Effector memory CD8-positive, alpha-beta T cell (primary cell): Measurements from ENCODE around the gene WEE2.

Experiments
- ATAC-seq: fragments of 150-1000 bp; cut with Tn5 transposase; replicated peaks from 2 replicates; pipeline ENCODE4 v1.10.0; 2021; ENCODE audit warnings: mild to moderate bottlenecking, moderate library complexity
- DNase-seq, 3 experiments: peaks; one replicate each; pipeline ENCODE4 v3.0.0; 2021
- H3K27ac Mint-ChIP-seq, 2 donors: one replicate each; pipeline ENCODE4 v1.8.0; 2022; ENCODE audit warnings: mild to moderate bottlenecking in 2 of 2, mixed read lengths in 2 of 2, moderate library complexity in 2 of 2
- H3K27me3 Mint-ChIP-seq, 2 donors: one replicate each; pipeline ENCODE4 v1.8.0; 2022; ENCODE audit warnings: mixed read lengths in 2 of 2
- H3K36me3 Mint-ChIP-seq: one replicate; pipeline ENCODE4 v1.8.0; 2022; ENCODE audit warnings: mild to moderate bottlenecking, moderate library complexity, mixed read lengths; ENCODE audit not compliant: insufficient read depth
- H3K4me1 Mint-ChIP-seq, 2 donors: one replicate each; pipeline ENCODE4 v1.8.0; 2022; ENCODE audit warnings: low read depth in 2 of 2, mixed read lengths in 2 of 2
- H3K4me3 Mint-ChIP-seq, 2 donors: one replicate each; pipeline ENCODE4 v1.8.0; 2022; ENCODE audit warnings: mild to moderate bottlenecking in 2 of 2, mixed read lengths in 2 of 2, moderate library complexity in 2 of 2
- H3K9me3 Mint-ChIP-seq, 2 donors: one replicate each; pipeline ENCODE4 v1.8.0; 2022; ENCODE audit warnings: mixed read lengths in 2 of 2
- total RNA-seq, 9 experiments: gene quantifications; one replicate each; lab custom pipeline; 2026; lab: John Stamatoyannopoulos, UW

The WEE2 gene
- total RNA-seq = 0 to 0.75 (median 0.06) reads per million in 9 experiments

DNA sequence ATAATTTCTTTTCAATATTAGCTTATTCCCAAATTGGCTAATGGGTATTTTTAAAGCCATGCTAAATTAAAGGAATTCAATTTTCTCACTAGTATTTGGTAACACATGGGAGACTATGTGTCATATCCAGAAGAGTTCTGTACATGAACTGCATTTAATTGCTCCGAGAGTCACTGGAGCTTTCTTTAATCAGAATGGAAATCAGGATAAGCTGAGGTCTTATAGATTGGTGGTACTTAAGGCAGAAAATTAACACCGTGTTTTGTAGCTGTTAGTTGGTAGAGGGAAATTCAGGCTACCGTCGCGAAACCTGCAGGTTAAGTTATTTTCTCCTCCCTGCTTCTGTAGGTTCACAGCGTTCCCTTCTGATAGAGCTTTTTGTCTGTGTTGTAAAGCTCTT, at the start of gene WEE2:
WEE2 (plus strand) TSS at position 3 of the 400 bp plus-strand sequence. CDS start 406 bp downstream, outside the sequence.
- no peak within 1 kb of the TSS for H3K4me3 Mint-ChIP-seq

DNA sequence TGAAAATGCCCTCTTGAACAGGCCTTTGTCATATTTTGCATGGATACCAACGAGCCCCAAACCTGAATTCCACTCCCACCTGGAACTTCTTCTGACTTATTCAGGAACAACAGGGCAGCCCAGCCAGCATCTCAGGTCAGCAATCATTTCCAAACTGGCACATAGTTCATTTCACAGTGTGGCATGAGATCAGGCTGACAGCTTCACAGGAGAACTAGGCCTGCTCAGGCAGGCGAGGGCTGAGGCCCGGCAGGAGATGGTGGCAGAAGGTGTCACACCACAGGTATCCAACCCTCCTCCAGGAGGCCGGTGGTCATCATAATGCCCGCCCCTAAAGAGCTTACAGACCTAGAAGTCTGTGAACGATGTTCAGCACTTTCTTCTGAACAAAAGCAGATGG, 48.7 kb upstream of the WEE2 start:
- ATAC-seq = no peak
- H3K27me3 Mint-ChIP-seq = no peaks in the 10 kb centered on the region
- H3K27ac Mint-ChIP-seq = peak overlapping the region; percentile 77 to 80
- H3K36me3 Mint-ChIP-seq = peaks cover 38% of the 10 kb centered on the region
- H3K4me3 Mint-ChIP-seq = no peak overlapping the region
- no peak for DNase-seq
- H3K4me1 Mint-ChIP-seq = peaks cover 5 to 11% of the 10 kb centered on the region in 2 donors
- no peaks in the 10 kb centered on the region for H3K9me3 Mint-ChIP-seq

More for the DNA sequence above, at the start of gene WEE2:
- ATAC-seq (no peak), DNase-seq (no peak)
- Mint-ChIP-seq H3K4me1 (peaks cover 3 to 4% of the 10 kb centered on the region in 2 donors), H3K27me3 (no peaks in the 10 kb centered on the region), H3K9me3 (no peaks in the 10 kb centered on the region), H3K27ac (no peak within 1 kb of the TSS), H3K36me3 (no peaks in the 10 kb centered on the region)

DNA sequence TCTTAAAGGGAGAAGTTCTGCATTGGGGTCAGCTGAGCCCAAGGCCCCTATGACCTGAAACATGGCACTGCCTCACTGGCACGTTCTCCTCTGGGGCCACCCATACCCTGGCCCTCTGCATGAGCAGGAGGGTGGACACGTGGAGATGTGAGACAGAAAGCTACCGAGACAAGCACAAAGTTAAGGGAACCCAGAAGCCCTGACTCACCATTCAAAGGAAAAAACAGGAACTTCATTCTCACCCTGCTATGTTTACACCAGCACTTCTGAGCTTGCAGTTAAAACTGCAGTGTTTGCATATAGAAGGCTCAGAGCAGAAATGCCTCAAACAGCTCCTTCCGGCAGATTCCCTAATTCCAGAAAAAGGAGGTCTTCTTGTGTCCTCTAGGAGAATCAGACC, 47.9 kb upstream of the WEE2 start:
- Mint-ChIP-seq H3K9me3 (no peaks in the 10 kb centered on the region), H3K4me3 (no peak overlapping the region), H3K27ac (peak overlapping the region; percentile 77 to 80), H3K36me3 (peaks cover 35% of the 10 kb centered on the region), H3K27me3 (no peaks in the 10 kb centered on the region), H3K4me1 (peaks cover 0 to 10% of the 10 kb centered on the region in 2 donors)
- ATAC-seq (no peak), DNase-seq (no peak)

DNA sequence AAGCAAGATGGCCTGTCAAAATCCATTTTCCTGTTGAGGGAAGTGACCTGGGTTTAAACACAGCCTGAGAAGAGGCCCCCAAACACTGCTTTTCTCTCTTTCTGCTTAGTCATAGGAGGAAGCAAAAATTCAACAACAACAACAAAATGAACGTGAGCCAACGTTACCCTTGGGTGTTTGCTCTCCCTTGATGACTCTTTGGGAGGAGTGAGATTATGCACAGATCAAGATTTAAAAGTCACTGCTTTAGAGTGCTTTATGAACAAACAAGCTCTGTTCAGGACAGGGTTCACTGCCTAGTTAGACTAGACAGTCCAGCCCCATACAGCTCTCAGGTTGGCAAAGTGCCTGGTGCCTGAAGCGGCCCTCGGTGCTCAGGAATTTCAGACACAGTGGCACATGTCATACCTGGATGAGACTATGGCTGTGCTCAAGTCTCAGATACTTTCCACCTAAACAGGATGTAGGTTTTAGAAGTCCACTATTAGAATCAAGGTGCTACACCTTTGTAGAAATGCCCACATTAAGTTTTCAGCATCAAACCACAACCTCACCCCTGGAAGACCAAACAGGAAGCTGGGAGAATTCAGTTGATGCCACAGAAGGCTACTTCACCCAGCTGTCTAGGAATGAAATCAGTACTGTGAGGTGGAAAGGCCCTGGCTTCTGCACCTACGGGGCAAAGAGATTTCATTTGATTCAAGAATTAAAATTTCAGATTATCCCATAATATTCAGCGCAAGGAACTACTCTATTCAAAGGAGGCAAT, 44.9 kb upstream of the WEE2 start:
- no peak overlapping the region for H3K4me3 Mint-ChIP-seq
- no peak for DNase-seq
- H3K27ac Mint-ChIP-seq = peak overlapping the region; percentile 69 to 80
- H3K4me1 Mint-ChIP-seq = peaks cover 3 to 10% of the 10 kb centered on the region in 2 donors
- no peak for ATAC-seq
- peaks cover 33% of the 10 kb centered on the region for H3K36me3 Mint-ChIP-seq
- H3K9me3 Mint-ChIP-seq = no peaks in the 10 kb centered on the region
- H3K27me3 Mint-ChIP-seq = no peaks in the 10 kb centered on the region

DNA sequence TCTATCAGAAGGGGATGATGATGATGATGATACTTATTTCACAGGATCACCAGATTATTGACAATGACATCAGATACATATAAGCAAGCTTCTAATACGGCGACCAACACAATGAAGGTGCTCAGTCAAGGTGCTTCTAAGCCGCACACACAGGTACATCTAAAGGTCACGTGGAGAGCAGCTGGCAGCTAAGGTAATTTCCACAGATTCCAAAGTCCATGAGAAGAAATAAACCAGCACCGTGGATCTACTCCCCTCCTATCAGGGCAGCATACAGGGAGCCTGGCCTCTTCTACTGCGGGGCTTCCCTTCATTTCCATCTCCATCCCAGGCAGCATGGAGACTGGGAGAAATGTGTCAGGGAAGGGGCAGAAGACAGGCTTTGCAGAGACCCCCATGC, 43.7 kb upstream of the WEE2 start:
- H3K27me3 Mint-ChIP-seq = no peaks in the 10 kb centered on the region
- H3K4me1 Mint-ChIP-seq = peaks cover 7 to 10% of the 10 kb centered on the region in 2 donors
- H3K4me3 Mint-ChIP-seq = no peak overlapping the region
- no peak for ATAC-seq
- no peak for DNase-seq
- H3K36me3 Mint-ChIP-seq = peaks cover 35% of the 10 kb centered on the region
- H3K27ac Mint-ChIP-seq = peak overlapping the region; percentile 69 to 80
- no peaks in the 10 kb centered on the region for H3K9me3 Mint-ChIP-seq

DNA sequence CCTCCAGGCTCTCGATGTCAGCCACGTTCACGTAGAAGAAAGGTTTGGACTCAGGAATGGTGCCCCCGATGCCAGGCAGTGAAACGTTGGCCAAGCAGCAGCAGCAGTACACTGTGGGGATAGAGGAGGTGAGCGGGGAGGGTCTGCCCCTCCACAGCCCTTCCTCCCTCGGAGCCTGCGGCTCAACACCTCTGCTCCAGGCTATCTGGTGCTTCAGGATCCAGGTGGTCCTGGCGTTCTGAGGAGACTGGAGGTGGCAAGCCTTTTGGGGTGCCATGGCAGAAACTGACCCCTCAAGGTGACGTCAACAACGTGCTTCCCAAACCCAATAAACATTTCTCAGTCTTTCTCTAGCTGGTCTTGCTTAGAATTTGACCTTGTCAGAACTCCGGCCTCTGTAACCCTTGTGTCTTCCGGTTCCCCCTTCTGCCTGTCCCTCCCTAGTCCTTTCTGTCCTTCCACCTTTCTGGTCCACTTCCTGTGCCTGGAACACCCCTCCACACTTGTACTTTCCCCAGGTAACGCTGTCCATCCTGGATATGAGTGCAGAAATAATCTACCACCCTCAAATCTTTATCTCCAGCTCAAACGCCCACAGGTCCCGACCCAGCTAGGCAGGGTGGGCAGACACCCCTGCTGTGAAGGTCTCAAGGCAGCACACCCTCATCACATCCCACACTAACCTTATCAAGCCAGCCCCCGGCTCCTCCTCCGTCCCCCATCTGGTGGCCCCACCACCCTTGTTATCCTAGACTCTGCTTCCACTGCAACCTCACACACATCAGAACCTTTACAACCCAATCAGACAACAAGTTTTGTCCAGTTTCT, 42.7 kb upstream of the WEE2 start:
- ATAC-seq = no peak
- H3K36me3 Mint-ChIP-seq = peaks cover 29% of the 10 kb centered on the region
- H3K9me3 Mint-ChIP-seq = no peaks in the 10 kb centered on the region
- peaks cover 5 to 7% of the 10 kb centered on the region in 2 donors for H3K4me1 Mint-ChIP-seq
- no peak for DNase-seq
- H3K27me3 Mint-ChIP-seq = no peaks in the 10 kb centered on the region
- no peak overlapping the region for H3K4me3 Mint-ChIP-seq
- H3K27ac Mint-ChIP-seq = peak overlapping the region; percentile 46 to 53

DNA sequence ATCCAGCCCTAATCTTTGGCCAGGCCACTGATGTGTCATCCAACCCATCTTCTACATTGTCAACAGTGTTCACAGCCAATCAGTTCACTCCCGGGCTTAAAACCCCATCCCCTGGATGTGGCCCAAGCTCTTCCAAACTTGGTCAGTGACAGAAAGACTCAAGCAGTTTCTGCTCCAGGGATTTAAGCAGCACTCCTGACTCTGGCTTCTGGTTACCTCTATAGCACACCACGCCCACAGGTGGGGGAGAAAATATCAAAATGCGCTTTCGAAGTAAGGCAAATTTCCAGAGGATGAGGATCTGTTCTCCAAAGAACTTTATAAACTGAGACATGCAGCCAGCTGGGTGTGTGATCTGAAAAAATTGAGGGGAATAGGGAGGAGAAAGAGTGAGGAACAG, 42.1 kb upstream of the WEE2 start:
- no peak for ATAC-seq
- Mint-ChIP-seq H3K27ac (peak overlapping the region; percentile 46 to 53), H3K9me3 (no peaks in the 10 kb centered on the region), H3K4me1 (peaks cover 5 to 7% of the 10 kb centered on the region in 2 donors), H3K36me3 (peaks cover 32% of the 10 kb centered on the region), H3K27me3 (no peaks in the 10 kb centered on the region), H3K4me3 (no peak overlapping the region)
- DNase-seq = no peak

DNA sequence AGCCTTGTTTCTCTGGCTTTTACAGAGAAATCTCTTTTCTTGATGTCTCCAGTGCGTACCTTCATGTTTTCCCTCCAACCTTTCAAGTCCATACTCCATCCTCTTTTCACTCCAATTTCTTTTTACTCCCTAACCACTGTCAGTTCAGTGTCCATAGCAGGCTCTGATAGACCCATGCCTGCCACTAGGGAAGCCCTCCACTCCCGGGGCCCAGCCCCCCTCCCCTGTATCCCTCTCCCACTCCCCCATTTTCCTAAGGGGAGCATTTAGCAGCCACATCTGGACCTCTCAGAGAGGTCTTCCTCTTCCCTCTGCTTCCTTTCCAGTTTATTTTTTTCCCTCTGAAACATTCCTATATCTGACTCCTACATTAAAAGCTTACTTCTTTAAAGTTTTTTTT, 39.3 kb upstream of the WEE2 start:
- peaks cover 0 to 7% of the 10 kb centered on the region in 2 donors for H3K4me1 Mint-ChIP-seq
- peak overlapping the region; percentile 72 to 85 for H3K27ac Mint-ChIP-seq
- DNase-seq (no peak), ATAC-seq (no peak)
- H3K36me3 Mint-ChIP-seq = peaks cover 32% of the 10 kb centered on the region
- no peak overlapping the region for H3K4me3 Mint-ChIP-seq
- no peaks in the 10 kb centered on the region for H3K9me3 Mint-ChIP-seq
- H3K27me3 Mint-ChIP-seq = no peaks in the 10 kb centered on the region

DNA sequence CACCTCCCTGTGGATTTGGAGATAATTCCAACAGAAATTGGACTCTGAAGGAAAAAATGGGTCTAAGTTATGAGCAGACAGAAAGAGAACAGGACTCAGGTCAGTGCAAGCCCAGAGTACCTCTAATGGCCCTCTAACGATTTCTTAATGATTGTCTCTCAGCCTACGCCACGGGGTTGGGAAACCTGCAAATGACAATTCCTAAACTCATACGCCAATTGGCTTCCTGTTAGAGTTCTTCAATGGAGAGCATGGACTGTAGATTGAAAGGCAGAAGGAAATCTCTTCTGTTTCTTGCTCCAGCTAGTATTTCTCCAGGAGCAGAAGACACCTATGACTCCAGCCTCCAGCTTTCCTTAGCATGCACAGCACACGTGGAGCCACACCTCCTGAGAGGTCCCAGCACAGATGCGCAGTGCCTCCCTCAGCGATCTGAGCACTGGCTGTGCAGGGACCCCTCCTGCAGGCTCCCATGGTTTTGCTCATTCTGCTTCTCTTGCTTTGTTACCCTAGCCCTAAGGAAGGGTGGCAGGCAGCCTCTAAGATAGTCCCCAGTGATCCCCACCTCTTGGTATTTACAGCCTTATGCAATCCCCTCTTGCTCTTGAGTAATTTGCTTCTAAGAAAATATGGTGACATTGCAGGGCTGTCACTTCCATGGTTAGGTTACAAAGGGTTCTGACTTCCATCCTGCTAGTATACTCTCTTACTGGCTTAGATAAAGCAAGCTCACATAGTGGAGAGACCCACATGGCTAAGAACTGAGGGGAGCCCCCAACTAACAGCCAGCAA, 36.3 kb upstream of the WEE2 start:
- ATAC-seq (no peak), DNase-seq (no peak)
- no peaks in the 10 kb centered on the region for H3K9me3 Mint-ChIP-seq
- H3K27me3 Mint-ChIP-seq = no peaks in the 10 kb centered on the region
- H3K4me3 Mint-ChIP-seq = no peak overlapping the region
- no peak overlapping the region for H3K27ac Mint-ChIP-seq
- H3K36me3 Mint-ChIP-seq = peaks cover 24% of the 10 kb centered on the region
- peaks cover 0 to 7% of the 10 kb centered on the region in 2 donors for H3K4me1 Mint-ChIP-seq

DNA sequence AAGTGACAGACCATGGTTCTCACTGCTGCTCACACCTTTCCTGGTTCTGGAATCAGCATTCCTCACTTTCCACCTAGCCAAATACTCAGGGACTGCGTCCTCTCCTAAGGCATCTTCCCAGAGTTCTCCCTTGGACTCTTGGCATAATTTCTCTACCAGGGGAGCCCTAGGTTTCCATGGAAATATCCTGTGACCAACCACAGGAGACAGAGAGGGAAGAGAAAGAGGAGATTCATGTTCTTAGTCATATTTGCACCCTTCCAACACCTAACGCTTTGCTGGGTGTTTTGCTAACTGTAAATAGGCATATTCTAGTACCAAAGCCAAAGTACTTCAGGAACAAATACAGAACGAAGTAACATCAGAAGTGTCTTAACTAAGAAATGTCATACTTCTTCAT, 34.8 kb upstream of the WEE2 start:
- Mint-ChIP-seq H3K36me3 (peaks cover 21% of the 10 kb centered on the region), H3K4me1 (peaks cover 0 to 7% of the 10 kb centered on the region in 2 donors), H3K9me3 (no peaks in the 10 kb centered on the region), H3K4me3 (no peak overlapping the region), H3K27ac (no peak overlapping the region), H3K27me3 (no peaks in the 10 kb centered on the region)
- ATAC-seq (no peak), DNase-seq (no peak)

DNA sequence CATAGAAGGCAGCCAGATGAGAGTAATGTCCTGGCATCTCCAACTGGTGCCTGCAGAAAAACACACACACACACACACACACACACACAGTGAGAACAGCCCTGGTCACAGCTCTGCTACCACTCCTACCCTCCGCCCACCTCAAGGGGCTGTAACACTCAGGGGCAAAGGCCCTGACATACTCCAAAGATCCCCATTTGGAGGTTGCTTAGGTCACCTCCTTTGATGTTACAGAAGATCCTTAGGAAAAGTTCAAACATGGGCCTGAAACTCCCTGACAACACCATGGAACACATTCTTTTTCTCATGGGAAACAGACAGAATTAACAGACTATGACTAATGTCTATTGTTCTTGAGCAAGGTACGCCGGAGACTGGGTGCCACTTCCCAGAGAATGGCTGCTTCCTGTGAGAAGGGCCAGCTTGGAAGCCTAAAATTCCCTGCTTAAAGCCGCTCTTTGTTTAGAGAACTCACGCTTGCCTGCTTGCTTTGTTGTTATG, 33.9 kb upstream of the WEE2 start:
- no peak overlapping the region for H3K4me3 Mint-ChIP-seq
- DNase-seq (no peak), ATAC-seq (no peak)
- no peaks in the 10 kb centered on the region for H3K27me3 Mint-ChIP-seq
- H3K27ac Mint-ChIP-seq = peak overlapping the region; percentile 3 to 19
- H3K4me1 Mint-ChIP-seq = peaks cover 0 to 3% of the 10 kb centered on the region in 2 donors
- H3K9me3 Mint-ChIP-seq = no peaks in the 10 kb centered on the region
- peaks cover 23% of the 10 kb centered on the region for H3K36me3 Mint-ChIP-seq

DNA sequence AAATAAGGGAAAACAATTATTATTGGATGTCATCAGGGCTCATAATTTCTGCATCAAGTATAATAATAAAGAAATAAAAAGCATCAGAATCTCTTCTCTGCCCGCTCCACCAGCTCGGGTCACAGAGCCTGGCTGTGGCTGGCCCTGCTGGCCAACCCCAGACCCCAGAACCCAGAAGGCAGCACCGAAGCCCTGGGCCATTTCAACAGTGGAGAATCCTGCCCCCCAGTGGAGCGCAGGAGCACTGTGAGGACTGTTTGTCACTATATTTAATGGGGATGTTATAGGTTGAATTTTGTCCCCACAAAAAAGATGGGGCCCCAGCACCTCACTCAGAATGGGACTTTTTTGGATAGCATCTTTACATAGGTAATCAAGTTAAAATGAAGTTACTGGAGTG, 33.5 kb upstream of the WEE2 start:
- Mint-ChIP-seq H3K27ac (peak overlapping the region; percentile 3 to 19), H3K27me3 (no peaks in the 10 kb centered on the region), H3K4me3 (no peak overlapping the region), H3K36me3 (peaks cover 23% of the 10 kb centered on the region), H3K9me3 (no peaks in the 10 kb centered on the region), H3K4me1 (peaks cover 0 to 3% of the 10 kb centered on the region in 2 donors)
- no peak for ATAC-seq
- DNase-seq = no peak
